Suprapubic skin (tissue), 4 donors: ENCODE measurements around the gene SPRR5.

Experiments used
- CTCF ChIP-seq, 2 donors: fragments of 200-600 bp in 1 of 2; fragments of 450-650 bp in 1 of 2; sonication (generic) in 1 of 2; IDR thresholded peaks; one replicate each; pipeline ENCODE4 v1.5.1; 2016 to 2019; ENCODE audit warnings: antibody characterized with exemption in 2 of 2, mild to moderate bottlenecking in 1 of 2, moderate library complexity in 1 of 2
- EP300 ChIP-seq: sonication (generic); formaldehyde crosslinking; IDR thresholded peaks from one replicate; pipeline ENCODE4 v1.6.1; 2017; ENCODE audit warnings: antibody characterized with exemption
- POLR2A ChIP-seq, 2 donors: fragments of 450-650 bp; IDR thresholded peaks; one replicate each; pipeline ENCODE4 v1.6.1; 2017; ENCODE audit warnings: antibody characterized with exemption in 2 of 2, mild to moderate bottlenecking in 2 of 2, moderate library complexity in 2 of 2
- POLR2AphosphoS5 ChIP-seq, 3 donors: sonication (generic); formaldehyde crosslinking; IDR thresholded peaks; one replicate each; pipeline ENCODE4 v1.6.1; 2017; ENCODE audit warnings: antibody characterized with exemption in 3 of 3

GRCh38 chr1:152970495-152970894, 23.5 kb downstream of the SPRR5 start, which contains the start of gene SPRR4:
- no peak for TF ChIP-seq EP300
- no peak for TF ChIP-seq POLR2A (IDR thresholded peaks at IDR 0.05)
- no peak for TF ChIP-seq POLR2AphosphoS5 (IDR thresholded peaks at IDR 0.05)
- no peak for TF ChIP-seq CTCF (IDR thresholded peaks at IDR 0.05)
